Osteocyte (in vitro differentiated cells): ENCODE results near the gene VPS37D. TPM values are rescaled to one million over a fixed set of nuclear protein-coding genes. Genes with fewer than 3 reads are reported as not detected.
"Not testable (repeated sequence)": the region's sequence is repeated elsewhere in the genome, so short reads cannot be mapped to it uniquely, and the experiment has no call there.

Source experiments
- DNase-seq: peaks from one replicate; pipeline ENCODE4 v3.0.0; 2021; ENCODE audit warnings: mixed read lengths; ENCODE audit not compliant: unreplicated experiment; ENCODE audit errors: extremely low spot score
- H3K27ac Mint-ChIP-seq: one replicate; pipeline ENCODE4 v1.8.0; 2021; ENCODE audit warnings: mild to moderate bottlenecking, mixed read lengths; ENCODE audit not compliant: unreplicated experiment
- H3K27me3 Mint-ChIP-seq: one replicate; pipeline ENCODE4 v1.8.0; 2021; ENCODE audit warnings: mixed read lengths; ENCODE audit not compliant: unreplicated experiment
- H3K36me3 Mint-ChIP-seq: one replicate; pipeline ENCODE4 v1.8.0; 2021; ENCODE audit warnings: mixed read lengths; ENCODE audit not compliant: unreplicated experiment
- H3K4me1 Mint-ChIP-seq: one replicate; pipeline ENCODE4 v1.8.0; 2021; ENCODE audit warnings: mixed read lengths; ENCODE audit not compliant: unreplicated experiment
- H3K4me3 Mint-ChIP-seq: one replicate; pipeline ENCODE4 v1.8.0; 2021; ENCODE audit warnings: mild to moderate bottlenecking, moderate library complexity, mixed read lengths; ENCODE audit not compliant: unreplicated experiment
- H3K9me3 Mint-ChIP-seq: one replicate; pipeline ENCODE4 v1.8.0; 2021; ENCODE audit warnings: mixed read lengths; ENCODE audit not compliant: unreplicated experiment
- CTCF ChIP-seq: fragments of 200-600 bp; sonication (generic); IDR thresholded peaks from 2 replicates; pipeline ENCODE4 v1.5.0; 2021; ENCODE audit warnings: antibody characterized with exemption, mild to moderate bottlenecking, moderate library complexity
- total RNA-seq: library from RNA; stranded (reverse); gene quantifications from 2 replicates; pipeline ENCODE4 v1.2.1, GENCODE V29; 2021

Gene VPS37D
- total RNA-seq, 1 donor from 2014 or later: 5.0 TPM

GRCh38 chr7:73706126-73707044 lies 38.8 kb downstream of the VPS37D start:
- no peaks in the 10 kb centered on the region for H3K9me3 Mint-ChIP-seq
- peak overlapping the region; percentile 38 for H3K4me3 Mint-ChIP-seq
- peak overlapping the region; percentile 72 for H3K27ac Mint-ChIP-seq
- DNase-seq: no peak
- no peak for TF ChIP-seq CTCF
- peaks cover 13% of the 10 kb centered on the region for H3K36me3 Mint-ChIP-seq
- H3K27me3 Mint-ChIP-seq: no peaks in the 10 kb centered on the region
- H3K4me1 Mint-ChIP-seq: peaks cover 40% of the 10 kb centered on the region

- no peaks in the 10 kb centered on the region for H3K9me3 Mint-ChIP-seq
- DNase-seq: no peak
- H3K4me3 Mint-ChIP-seq: peak overlapping the region; percentile 38
- H3K27ac Mint-ChIP-seq: peak overlapping the region; percentile 72
- no peaks in the 10 kb centered on the region for H3K27me3 Mint-ChIP-seq
- H3K36me3 Mint-ChIP-seq: peaks cover 9% of the 10 kb centered on the region
- peaks cover 45% of the 10 kb centered on the region for H3K4me1 Mint-ChIP-seq
- TF ChIP-seq CTCF: no peak
These were observed 39.5 kb downstream of the VPS37D start for GRCh38 chr7:73707045-73707631.

- no peaks in the 10 kb centered on the region for H3K9me3 Mint-ChIP-seq
- no peak overlapping the region for H3K4me3 Mint-ChIP-seq
- H3K27me3 Mint-ChIP-seq: no peaks in the 10 kb centered on the region
- H3K36me3 Mint-ChIP-seq: peaks cover 11% of the 10 kb centered on the region
- no peak overlapping the region for H3K27ac Mint-ChIP-seq
- DNase-seq: no peak
- no peak for TF ChIP-seq CTCF
- H3K4me1 Mint-ChIP-seq: peaks cover 53% of the 10 kb centered on the region
These were observed 41.4 kb downstream of the VPS37D start for GRCh38 chr7:73708961-73709549.

GRCh38 chr7:73712773-73713172 lies 45.1 kb downstream of the VPS37D start:
- Mint-ChIP-seq H3K36me3 (peaks cover 11% of the 10 kb centered on the region), H3K4me1 (peaks cover 42% of the 10 kb centered on the region), H3K9me3 (no peaks in the 10 kb centered on the region), H3K27me3 (no peaks in the 10 kb centered on the region), H3K4me3 (no peak overlapping the region), H3K27ac (no peak overlapping the region)
- DNase-seq: no peak
- TF ChIP-seq CTCF: no peak

- Mint-ChIP-seq H3K4me1 (peaks cover 48% of the 10 kb centered on the region), H3K36me3 (peaks cover 11% of the 10 kb centered on the region)
- H3K9me3 Mint-ChIP-seq, DNase-seq, H3K27me3 Mint-ChIP-seq, H3K4me3 Mint-ChIP-seq, H3K27ac Mint-ChIP-seq: not testable (repeated sequence)
These were observed 45.7 kb downstream of the VPS37D start for GRCh38 chr7:73713319-73713718.
